GM12891 (cell line): ENCODE results near the gene KDM5B.

Experiments
- POLR2A ChIP-seq: IDR thresholded peaks from 2 replicates; pipeline ENCODE4 v1.6.1; 2011; ENCODE audit warnings: low read depth, low read length, control low read depth
- POLR2AphosphoS5 ChIP-seq: IDR thresholded peaks from 2 replicates; pipeline ENCODE4 v1.6.1; 2011; ENCODE audit warnings: low read depth, low read length, control low read depth
- SPI1 ChIP-seq: IDR thresholded peaks from 2 replicates; pipeline ENCODE4 v1.6.1; 2011; ENCODE audit warnings: low read depth, low read length, control low read depth
- TAF1 ChIP-seq: IDR thresholded peaks from 2 replicates; pipeline ENCODE4 v1.6.1; 2011; ENCODE audit warnings: low read depth, low read length, control low read depth

GRCh38 chr1:202750024-202750423 lies 58.2 kb downstream of the KDM5B start:
- TF ChIP-seq POLR2AphosphoS5, result no peak
- no peak for TF ChIP-seq POLR2A
- no peak for TF ChIP-seq TAF1
- TF ChIP-seq SPI1, result no peak
